Eye (tissue), 1 donor: ENCODE results near the gene PHF2.

ENCODE experiments used
- DNase-seq: peaks from one replicate; pipeline ENCODE4 v3.0.0-alpha.2; 2015

The PHF2 gene

DNA sequence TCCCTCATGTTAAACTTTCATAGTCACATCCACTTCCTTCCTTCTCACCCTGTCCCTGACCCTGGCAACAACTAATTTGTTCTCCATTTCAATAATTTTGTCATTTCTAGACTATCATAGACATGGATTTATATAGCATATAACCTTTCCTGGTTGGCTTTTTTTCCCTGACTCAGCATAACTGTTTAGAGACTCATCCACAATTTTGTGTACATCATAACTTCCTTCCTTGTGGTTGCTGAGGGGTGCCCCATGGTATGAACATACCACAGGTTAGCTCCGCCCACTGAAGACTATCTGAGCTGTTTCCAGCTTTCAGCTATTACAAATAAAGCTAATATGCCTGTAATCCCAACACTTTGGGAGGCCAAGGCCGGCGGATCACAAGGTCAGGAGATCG is 137.3 kb downstream of the PHF2 start:
- DNase-seq: no peak

DNA sequence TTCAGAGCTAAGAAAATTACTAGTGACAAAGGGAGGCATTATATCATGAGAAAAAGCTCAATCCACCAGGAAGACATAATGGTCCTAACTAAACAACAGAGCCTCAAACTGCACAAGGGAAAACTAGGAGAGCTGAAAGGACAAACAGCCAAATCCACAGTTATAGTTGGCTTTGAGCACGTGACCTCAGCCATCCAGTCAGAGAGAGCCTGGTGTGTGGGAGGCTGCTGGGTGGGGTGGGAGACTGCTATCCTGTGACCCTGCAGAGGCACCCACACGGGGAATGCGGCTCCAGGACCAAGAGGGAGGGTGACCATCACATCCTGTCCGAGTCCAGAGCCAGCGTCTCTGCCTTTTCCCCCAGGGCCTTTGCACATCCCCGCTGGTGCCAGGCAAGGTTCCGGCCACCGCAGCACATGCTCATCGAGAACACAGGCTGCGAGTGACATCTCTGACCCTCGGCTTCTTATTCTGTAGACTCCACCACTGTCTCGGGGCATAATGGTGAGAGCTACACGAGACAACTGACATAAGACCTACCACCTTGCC is 145.1 kb downstream of the PHF2 start:
- DNase-seq: no peak

DNA sequence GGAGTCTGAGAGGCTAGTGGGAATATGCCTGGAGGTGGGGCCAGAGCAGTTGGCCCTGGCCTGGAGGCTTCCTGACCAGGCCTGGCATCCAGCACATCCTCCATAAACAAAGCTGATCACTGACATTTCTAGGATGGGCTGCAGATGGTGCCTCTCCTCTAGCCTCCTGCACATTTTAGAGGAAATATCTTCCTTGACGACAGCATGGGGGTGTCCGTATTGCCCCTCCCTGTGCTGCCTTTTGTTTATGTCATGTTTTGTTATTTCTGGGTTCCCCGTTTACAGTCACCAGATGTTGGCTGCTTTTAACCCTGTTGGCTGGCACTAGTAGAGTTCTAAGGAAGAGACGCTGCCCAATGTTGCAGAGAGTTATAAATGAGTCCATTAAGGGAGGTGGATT is 148.5 kb downstream of the PHF2 start:
- no peak for DNase-seq

DNA sequence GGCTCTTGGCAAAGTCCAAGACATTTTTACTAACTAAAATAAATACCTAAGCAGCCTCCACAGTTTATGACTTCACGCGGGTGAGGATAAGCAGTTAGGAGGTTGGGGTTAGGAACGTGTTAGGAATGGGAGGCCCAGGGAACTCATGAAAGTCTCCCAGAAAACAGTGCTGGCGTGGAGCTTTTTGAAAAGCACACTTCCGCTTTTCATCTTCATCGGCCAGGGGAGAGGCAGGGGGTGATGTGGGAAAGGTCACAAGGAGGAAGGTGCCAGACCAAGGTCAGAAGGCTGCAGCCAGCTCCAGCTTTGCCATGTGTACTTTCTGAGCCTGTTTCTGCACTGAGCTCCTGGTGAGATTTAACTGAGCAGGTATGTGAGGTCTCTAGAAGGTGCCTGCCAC is 149.0 kb downstream of the PHF2 start:
- no peak for DNase-seq

DNA sequence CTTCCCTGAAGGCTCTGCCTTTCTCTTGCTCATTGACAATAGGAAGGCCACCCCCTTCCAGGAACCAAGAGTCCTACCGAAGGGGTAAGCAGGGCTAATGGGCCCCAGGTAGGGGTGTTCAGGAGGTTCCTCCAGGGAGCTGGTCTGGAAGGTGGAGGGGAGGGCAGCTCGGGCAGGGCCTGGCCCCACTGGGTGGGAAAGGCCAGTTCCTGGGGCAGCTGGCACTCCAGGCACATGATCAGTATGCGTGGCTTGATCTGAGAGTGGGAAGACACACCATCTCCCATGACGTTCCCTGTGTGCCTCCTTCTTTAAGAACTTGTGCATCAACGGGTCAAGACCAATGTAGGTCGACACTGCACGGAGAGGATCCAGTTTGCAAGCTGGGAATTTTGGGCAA is 149.8 kb downstream of the PHF2 start:
- DNase-seq: no peak
